ENCODE results near the gene STARD7.
"Not testable (repeated sequence)": the region's sequence is repeated elsewhere in the genome, so short reads cannot be mapped to it uniquely, and the experiment has no call there.

The STARD7 gene

GRCh38 chr2:96233880-96234316, 25.3 kb upstream of the STARD7 start:
- DNase-seq, result no peak

- no peak for DNase-seq
These were observed 24.8 kb upstream of the STARD7 start for GRCh38 chr2:96233436-96233835.

- DNase-seq, result no peak
These were observed 22.7 kb upstream of the STARD7 start for GRCh38 chr2:96231316-96231715.

GRCh38 chr2:96225016-96225533, 16.4 kb upstream of the STARD7 start:
- DNase-seq, result no peak

- not testable (repeated sequence) for DNase-seq
These were observed 12.5 kb upstream of the STARD7 start for GRCh38 chr2:96221106-96221505.

GRCh38 chr2:96219959-96220358, 11.3 kb upstream of the STARD7 start:
- DNase-seq, result not testable (repeated sequence)

GRCh38 chr2:96218508-96219131, 10.0 kb upstream of the STARD7 start:
- DNase-seq, result no peak

- DNase-seq, result no peak
These were observed 5.9 kb upstream of the STARD7 start for GRCh38 chr2:96214554-96214953.

GRCh38 chr2:96213379-96213778, 4.8 kb upstream of the STARD7 start:
- no peak for DNase-seq

GRCh38 chr2:96212339-96212738, 3.7 kb upstream of the STARD7 start:
- no peak for DNase-seq

GRCh38 chr2:96209729-96210085, 1.1 kb upstream of the STARD7 start:
- DNase-seq, result no peak

- no peak for DNase-seq
These were observed 543 bp upstream of the STARD7 start for GRCh38 chr2:96209011-96209728.

GRCh38 chr2:96207774-96208142, 869 bp downstream of the STARD7 start:
- no peak for DNase-seq

GRCh38 chr2:96207073-96207773, 1.4 kb downstream of the STARD7 start:
- DNase-seq, result no peak

GRCh38 chr2:96205888-96206287, 2.7 kb downstream of the STARD7 start:
- DNase-seq, result no peak

GRCh38 chr2:96204836-96205624, 3.6 kb downstream of the STARD7 start:
- DNase-seq, result no peak

GRCh38 chr2:96203130-96204028, 5.2 kb downstream of the STARD7 start:
- DNase-seq, result no peak

GRCh38 chr2:96202152-96202854, 6.3 kb downstream of the STARD7 start:
- no peak for DNase-seq

GRCh38 chr2:96201338-96201737, 7.3 kb downstream of the STARD7 start:
- DNase-seq, result no peak

- no peak for DNase-seq
These were observed 9.7 kb downstream of the STARD7 start for GRCh38 chr2:96198921-96199320.

GRCh38 chr2:96197546-96198255, 10.9 kb downstream of the STARD7 start:
- no peak for DNase-seq
